Liver (tissue), 9 donors: ENCODE data around the gene KLHL2. TPM values are rescaled to one million over a fixed set of nuclear protein-coding genes. Genes with fewer than 3 reads are reported as not detected.
A peak's percentile ranks its signal among the peaks of the same experiment; 100 is the strongest.

ENCODE experiments used
- DNase-seq: peaks from one replicate; pipeline ENCODE4 v3.0.0-alpha.2; 2017; ENCODE audit warnings: low spot score
- H3K27ac ChIP-seq, 2 donors: one replicate each; pipeline ENCODE4 v1.7.0; 2013; ENCODE audit warnings: inconsistent platforms in 2 of 2, low read length in 2 of 2, control low read depth in 1 of 2, low read depth in 1 of 2, mild to moderate bottlenecking in 1 of 2
- H3K27me3 ChIP-seq, 4 donors: one replicate each; pipeline versions ENCODE4 v1.6.1 to v1.7.0; 2013; ENCODE audit warnings: low read length in 3 of 4, inconsistent platforms in 1 of 4, mild to moderate bottlenecking in 1 of 4, moderate library complexity in 1 of 4; ENCODE audit not compliant: control insufficient read depth in 4 of 4, insufficient read depth in 4 of 4
- H3K36me3 ChIP-seq, 4 donors: one replicate each; pipeline versions ENCODE4 v1.6.1 to v1.7.0; 2013; ENCODE audit warnings: low read length in 3 of 4, mild to moderate bottlenecking in 3 of 4, low read depth in 1 of 4, moderate library complexity in 1 of 4; ENCODE audit not compliant: control insufficient read depth in 4 of 4, insufficient read depth in 3 of 4
- H3K4me1 ChIP-seq, 4 donors: one replicate each; pipeline versions ENCODE4 v1.6.1 to v1.7.0; 2013; ENCODE audit warnings: low read length in 3 of 4, mild to moderate bottlenecking in 3 of 4, moderate library complexity in 1 of 4; ENCODE audit not compliant: control insufficient read depth in 4 of 4, insufficient read depth in 4 of 4
- H3K4me3 ChIP-seq, 3 donors: one replicate each; pipeline versions ENCODE4 v1.6.1 to v1.7.0; 2013; ENCODE audit warnings: low read length in 3 of 3, control low read depth in 1 of 3, low read depth in 1 of 3, mild to moderate bottlenecking in 1 of 3
- H3K9ac ChIP-seq, 2 donors: one replicate each; pipeline ENCODE4 v1.7.0; 2013; ENCODE audit warnings: low read length in 2 of 2, mild to moderate bottlenecking in 2 of 2, moderate library complexity in 2 of 2, control low read depth in 1 of 2, low read depth in 1 of 2
- H3K9me3 ChIP-seq, 4 donors: one replicate each; pipeline versions ENCODE4 v1.6.1 to v1.7.0; 2013; ENCODE audit warnings: low read length in 3 of 4; ENCODE audit not compliant: control insufficient read depth in 4 of 4
- ATF3 ChIP-seq: IDR thresholded peaks from 2 replicates; pipeline ENCODE4 v1.6.1; 2016; ENCODE audit warnings: antibody characterized with exemption
- CTCF ChIP-seq: fragments of 150-350 bp; IDR thresholded peaks from 2 replicates; pipeline ENCODE4 v1.5.1; 2017; ENCODE audit warnings: improper control_type of control experiment, low read depth, low read length; ENCODE audit not compliant: missing input control
- EGR1 ChIP-seq, 2 donors: IDR thresholded peaks; 2 replicates each; pipeline ENCODE4 v1.6.1; 2016 to 2018; ENCODE audit warnings: antibody characterized with exemption in 2 of 2, low read depth in 2 of 2
- HNF4A ChIP-seq, 2 donors: conservative IDR thresholded peaks; 2 replicates each; pipeline ENCODE4 v1.6.1; 2016; ENCODE audit warnings: antibody characterized with exemption in 2 of 2, mild to moderate bottlenecking in 2 of 2
- HNF4G ChIP-seq: IDR thresholded peaks from 2 replicates; pipeline ENCODE4 v1.6.1; 2016; ENCODE audit warnings: antibody characterized with exemption
- JUND ChIP-seq, 2 donors: IDR thresholded peaks; 2 replicates each; pipeline ENCODE4 v1.6.1; 2016; ENCODE audit warnings: antibody characterized with exemption in 2 of 2
- MAX ChIP-seq: IDR thresholded peaks from 2 replicates; pipeline ENCODE4 v1.6.1; 2016; ENCODE audit warnings: antibody characterized with exemption
- NR2F2 ChIP-seq: IDR thresholded peaks from 2 replicates; pipeline ENCODE4 v1.6.1; 2016; ENCODE audit warnings: antibody characterized with exemption
- RAD21 ChIP-seq, 2 donors: IDR thresholded peaks; 2 replicates each; pipeline ENCODE4 v1.6.1; 2016; ENCODE audit warnings: antibody characterized with exemption in 2 of 2, mild to moderate bottlenecking in 2 of 2
- REST ChIP-seq: IDR thresholded peaks from 2 replicates; pipeline ENCODE4 v1.6.1; 2016; ENCODE audit warnings: antibody characterized with exemption, mild to moderate bottlenecking
- RXRA ChIP-seq, 2 donors: IDR thresholded peaks; 2 replicates each; pipeline ENCODE4 v1.6.1; 2017 to 2018; ENCODE audit warnings: antibody characterized with exemption in 2 of 2, mild to moderate bottlenecking in 1 of 2
- SP1 ChIP-seq: IDR thresholded peaks from 2 replicates; pipeline ENCODE4 v1.6.1; 2018; ENCODE audit warnings: antibody characterized with exemption, mild to moderate bottlenecking
- YY1 ChIP-seq: IDR thresholded peaks from 2 replicates; pipeline ENCODE4 v1.6.1; 2016; ENCODE audit warnings: antibody characterized with exemption, mild to moderate bottlenecking
- ZBTB33 ChIP-seq: IDR thresholded peaks from 2 replicates; pipeline ENCODE4 v1.6.1; 2016; ENCODE audit warnings: antibody characterized with exemption
- WGBS: extraction: QIAGEN DNeasy Blood & Tissue Kit; methylation state at CpG from one replicate; pipeline ENCODE4 v1.1.7; 2013; 5-methylcytosine and 5-hydroxymethylcytosine counted together
- polyA plus RNA-seq, 2 donors: library from polyadenylated mRNA; stranded (reverse) in 1 of 2; unstranded in 1 of 2; fragments of 200-250 nt in 1 of 2; fragments of >200 nt in 1 of 2; fragmentation: Nextera tagmentation in 1 of 2; extraction: Ambion mirVana in 1 of 2; gene quantifications; one replicate each; pipeline versions ENCODE4 v1.2.1 to v1.2.3, GENCODE V29; 2013 to 2015
- total RNA-seq, 2 donors: library from RNA; depleted of rRNA; stranded (reverse); fragments of >200 nt; gene quantifications; one replicate each; pipeline ENCODE4 v1.2.3, GENCODE V29; 2014
- donor health status: healthy.
- donor health status: healthy.
- donor health status: healthy.
- donor health status: healthy.
- donor health status: healthy.

KLHL2 gene
- total and polyA plus RNA-seq, 4 donors = 10.0 to 37.9 (median 13.6) TPM

- Histone ChIP-seq H3K4me3 (no peak overlapping the region), H3K4me1 (peaks cover 5 to 32% (median 16%) of the 10 kb centered on the region in 4 donors), H3K36me3 (peaks cover 2 to 3% (median 2%) of the 10 kb centered on the region in 4 donors), H3K9me3 (no peaks in the 10 kb centered on the region), H3K27me3 (no peaks in the 10 kb centered on the region), H3K27ac (peak overlapping the region; percentile 65 to 72), H3K9ac (peak overlapping the region in 1 of 2 donors; percentile 79)
- no peak for DNase-seq
- 40% methylated on average over 1 of the region's 1 CpG for WGBS
- TF ChIP-seq EGR1 (IDR thresholded peaks at IDR 0.05; ENCODE audit: low read depth in 2 of 2) = no peak
- TF ChIP-seq REST = no peak
- peak; percentile 18 for TF ChIP-seq YY1
- peak in 1 of 2 donors; percentile 52 for TF ChIP-seq HNF4A (conservative IDR thresholded peaks at IDR 0.05)
- TF ChIP-seq ZBTB33 = no peak
- TF ChIP-seq SP1 = no peak
- TF ChIP-seq RXRA (IDR thresholded peaks at IDR 0.05) = peak in 1 of 2 donors; percentile 34
These were observed 95.3 kb downstream of the KLHL2 start for GRCh38 chr4:165302658-165303057.

- H3K27ac ChIP-seq = peak overlapping the region in 1 of 2 donors; percentile 47
- peaks cover 0 to 14% (median 4%) of the 10 kb centered on the region in 4 donors for H3K4me1 ChIP-seq
- no peaks in the 10 kb centered on the region for H3K27me3 ChIP-seq
- H3K4me3 ChIP-seq = no peak overlapping the region
- H3K9ac ChIP-seq = no peak overlapping the region
- 43% methylated on average over 1 of the region's 1 CpG for WGBS
- H3K9me3 ChIP-seq = no peaks in the 10 kb centered on the region
- no peak for DNase-seq
- H3K36me3 ChIP-seq = peaks cover 3 to 9% (median 8%) of the 10 kb centered on the region in 4 donors
- peak in 1 of 2 donors; percentile 17 for TF ChIP-seq RXRA (IDR thresholded peaks at IDR 0.05)
- TF ChIP-seq NR2F2 = no peak
- TF ChIP-seq EGR1 (IDR thresholded peaks at IDR 0.05; ENCODE audit: low read depth in 2 of 2) = no peak
These were observed 100.8 kb downstream of the KLHL2 start for GRCh38 chr4:165308166-165308565.

- Histone ChIP-seq H3K27ac (peak overlapping the region in 1 of 2 donors; percentile 47), H3K9me3 (no peaks in the 10 kb centered on the region), H3K4me1 (peaks cover 0 to 13% (median 3%) of the 10 kb centered on the region in 4 donors), H3K4me3 (no peak overlapping the region), H3K9ac (no peak overlapping the region), H3K27me3 (no peaks in the 10 kb centered on the region), H3K36me3 (peaks cover 3 to 11% (median 9%) of the 10 kb centered on the region in 4 donors)
- TF ChIP-seq HNF4G (no peak), ATF3 (no peak), MAX (no peak), SP1 (no peak), EGR1 (IDR thresholded peaks at IDR 0.05; ENCODE audit: low read depth in 2 of 2) (no peak), RAD21 (IDR thresholded peaks at IDR 0.05) (no peak), JUND (IDR thresholded peaks at IDR 0.05) (no peak), CTCF (no peak), RXRA (IDR thresholded peaks at IDR 0.05) (no peak)
- 91% methylated on average over 2 of the region's 2 CpGs for WGBS
- no peak for DNase-seq
These were observed 101.2 kb downstream of the KLHL2 start for GRCh38 chr4:165308606-165309005.
